Naive B cell (primary cell): Measurements from ENCODE around the gene TEK. TPM values are rescaled to one million over a fixed set of nuclear protein-coding genes. Genes with fewer than 3 reads are reported as not detected.

Experiments used
- ATAC-seq, 2 donors: fragments of 150-1000 bp; cut with Tn5 transposase; 2 replicates each; pipeline ENCODE4 v1.10.0; 2021; ENCODE audit warnings: low read depth in 2 of 2, mild to moderate bottlenecking in 2 of 2, moderate library complexity in 2 of 2
- DNase-seq: peaks from one replicate; pipeline ENCODE4 v3.0.0; 2022
- H3K27ac Mint-ChIP-seq, 6 donors: one replicate each; pipeline ENCODE4 v1.8.0; 2020 to 2022; ENCODE audit warnings: mild to moderate bottlenecking in 6 of 6, mixed read lengths in 6 of 6, moderate library complexity in 5 of 6, inconsistent platforms in 2 of 6
- H3K27me3 Mint-ChIP-seq, 3 donors: one replicate each; pipeline ENCODE4 v1.8.0; 2021 to 2022; ENCODE audit warnings: mixed read lengths in 3 of 3, mild to moderate bottlenecking in 1 of 3
- H3K36me3 Mint-ChIP-seq, 2 donors: one replicate each; pipeline ENCODE4 v1.8.0; 2020 to 2022; ENCODE audit warnings: mixed read lengths in 2 of 2, inconsistent platforms in 1 of 2, mild to moderate bottlenecking in 1 of 2
- H3K4me1 Mint-ChIP-seq, 3 donors: one replicate each; pipeline ENCODE4 v1.8.0; 2020 to 2022; ENCODE audit warnings: mixed read lengths in 3 of 3, inconsistent platforms in 1 of 3, mild to moderate bottlenecking in 1 of 3, moderate library complexity in 1 of 3
- H3K4me3 Mint-ChIP-seq, 8 donors: one replicate each; pipeline ENCODE4 v1.8.0; 2020 to 2022; ENCODE audit warnings: mild to moderate bottlenecking in 8 of 8, mixed read lengths in 8 of 8, moderate library complexity in 8 of 8, inconsistent platforms in 2 of 8
- H3K9me3 Mint-ChIP-seq, 7 donors: one replicate each; pipeline ENCODE4 v1.8.0; 2020 to 2022; ENCODE audit warnings: mixed read lengths in 7 of 7, mild to moderate bottlenecking in 5 of 7, inconsistent platforms in 2 of 7, moderate library complexity in 1 of 7
- polyA plus RNA-seq, 6 donors: library from polyadenylated mRNA; unstranded; fragments of 300-500 nt; fragmentation: Illumina TruSeq; gene quantifications; one replicate each; pipeline ENCODE4 v1.2.3, GENCODE V29; 2021; ENCODE audit warnings: low read depth in 6 of 6

TEK gene
- polyA plus RNA-seq, 6 donors from 2014 or later, result not detected

DNA sequence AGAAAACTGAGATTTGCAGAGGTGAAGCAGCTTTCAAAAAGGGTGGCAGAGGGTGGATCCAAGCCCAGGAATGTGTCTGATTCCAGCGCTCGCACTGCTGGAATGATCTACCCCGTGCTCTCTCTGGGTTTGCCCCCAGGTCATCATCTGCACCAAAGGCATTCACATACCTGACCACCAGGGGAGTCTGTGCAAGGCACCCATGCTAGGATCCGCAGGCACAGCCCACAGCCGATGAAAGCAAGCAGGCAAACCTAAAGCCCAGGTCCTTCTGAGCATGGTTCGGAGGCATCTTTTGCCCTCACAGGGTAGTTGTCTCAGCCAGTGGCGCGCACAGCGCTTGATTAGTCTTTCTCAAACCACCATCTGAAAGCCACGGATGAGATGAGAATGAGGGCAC lies 56.6 kb downstream of the TEK start:
- ATAC-seq, result no peak
- Mint-ChIP-seq H3K4me3 (no peak overlapping the region), H3K27me3 (peaks cover 0 to 13% (median 12%) of the 10 kb centered on the region in 3 donors), H3K9me3 (peaks cover 5 to 16% (median 10%) of the 10 kb centered on the region in 7 donors), H3K27ac (no peak overlapping the region), H3K36me3 (peaks cover 0 to 8% of the 10 kb centered on the region in 2 donors), H3K4me1 (no peaks in the 10 kb centered on the region)
- no peak for DNase-seq

GRCh38 chr9:27168496-27168895 lies 59.5 kb downstream of the TEK start:
- Mint-ChIP-seq H3K27ac (no peak overlapping the region), H3K4me3 (no peak overlapping the region), H3K27me3 (peaks cover 0 to 8% (median 6%) of the 10 kb centered on the region in 3 donors), H3K4me1 (no peaks in the 10 kb centered on the region), H3K36me3 (peaks cover 0 to 8% of the 10 kb centered on the region in 2 donors), H3K9me3 (peaks cover 5 to 19% (median 10%) of the 10 kb centered on the region in 7 donors)
- DNase-seq (no peak), ATAC-seq (no peak)

DNA sequence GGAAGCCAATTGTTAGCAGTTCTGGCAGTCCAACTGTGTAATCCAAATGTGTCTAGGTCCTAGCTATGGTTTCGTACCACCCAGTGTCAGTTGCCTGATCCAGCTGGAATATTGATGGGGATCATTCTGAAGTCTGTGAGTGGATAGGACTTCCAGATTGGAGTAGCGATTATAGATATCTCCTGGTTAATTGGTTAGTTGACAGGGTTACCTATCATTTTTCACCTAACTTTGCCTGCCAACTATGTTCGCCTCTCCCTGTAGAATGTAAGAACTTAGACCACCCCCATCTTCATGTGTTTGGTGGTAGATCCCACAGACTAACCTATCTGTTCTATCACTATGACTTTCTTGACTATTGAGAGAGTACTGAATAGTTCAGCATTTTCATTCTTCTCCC lies 59.9 kb downstream of the TEK start:
- H3K27me3 Mint-ChIP-seq, result peaks cover 0 to 8% (median 5%) of the 10 kb centered on the region in 3 donors
- ATAC-seq, result no peak

DNA sequence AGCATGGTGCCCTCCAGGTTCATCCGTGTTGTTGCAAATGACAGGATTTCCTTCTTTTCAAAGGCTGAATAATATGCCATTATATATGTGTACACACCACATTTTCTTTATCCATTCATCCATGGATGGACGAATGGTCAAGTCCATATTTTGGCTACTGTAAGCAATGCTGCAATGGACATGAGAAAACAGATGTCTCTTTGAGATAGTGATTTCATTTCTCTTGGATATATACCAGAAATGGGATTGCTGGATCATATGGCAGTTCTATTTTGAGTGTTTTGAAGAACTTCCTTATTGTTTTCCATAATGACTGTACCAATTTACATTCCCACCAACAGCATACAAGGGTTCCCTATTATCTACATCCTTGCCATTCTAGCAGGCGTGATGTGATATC lies 67.9 kb downstream of the TEK start:
- H3K4me3 Mint-ChIP-seq, result no peak overlapping the region
- DNase-seq, result no peak
- H3K27ac Mint-ChIP-seq, result no peak overlapping the region

More for the DNA sequence above, 59.9 kb downstream of the TEK start:
- peaks cover 0 to 8% of the 10 kb centered on the region in 2 donors for H3K36me3 Mint-ChIP-seq
- no peak overlapping the region for H3K27ac Mint-ChIP-seq
- H3K4me3 Mint-ChIP-seq, result no peak overlapping the region
- no peaks in the 10 kb centered on the region for H3K4me1 Mint-ChIP-seq
- DNase-seq, result no peak
- H3K9me3 Mint-ChIP-seq, result peaks cover 5 to 19% (median 10%) of the 10 kb centered on the region in 7 donors

GRCh38 chr9:27179245-27179865 lies 70.3 kb downstream of the TEK start:
- DNase-seq (no peak), ATAC-seq (no peak)
- H3K27ac Mint-ChIP-seq, result no peak overlapping the region
- H3K4me3 Mint-ChIP-seq, result no peak overlapping the region
- no peaks in the 10 kb centered on the region for H3K36me3 Mint-ChIP-seq
- peaks cover 0 to 10% (median 6%) of the 10 kb centered on the region in 3 donors for H3K27me3 Mint-ChIP-seq
- H3K4me1 Mint-ChIP-seq, result no peaks in the 10 kb centered on the region
- peaks cover 0 to 18% (median 8%) of the 10 kb centered on the region in 7 donors for H3K9me3 Mint-ChIP-seq

More for the DNA sequence above, 67.9 kb downstream of the TEK start:
- H3K36me3 Mint-ChIP-seq, result no peaks in the 10 kb centered on the region
- peaks cover 0 to 18% (median 9%) of the 10 kb centered on the region in 7 donors for H3K9me3 Mint-ChIP-seq
- ATAC-seq, result no peak
- no peaks in the 10 kb centered on the region for H3K27me3 Mint-ChIP-seq
- no peaks in the 10 kb centered on the region for H3K4me1 Mint-ChIP-seq

DNA sequence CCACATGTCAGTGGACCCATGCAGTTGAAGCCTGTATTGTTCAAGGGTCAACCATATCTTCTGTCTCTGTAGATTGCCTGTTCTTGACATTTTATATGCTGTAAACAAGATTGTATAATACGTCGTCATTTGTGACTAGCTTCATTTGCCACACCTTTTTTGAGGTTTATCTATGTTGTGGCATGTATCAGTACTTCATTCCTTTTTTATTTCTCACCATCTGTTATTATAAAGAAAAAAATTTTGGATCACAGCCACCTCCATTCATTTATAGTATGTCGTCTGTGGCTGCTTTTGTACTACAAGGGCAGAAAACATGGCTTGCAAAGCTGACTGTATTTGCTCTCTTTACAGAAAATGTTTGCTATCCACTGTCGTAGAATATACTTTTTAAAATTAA lies 72.4 kb downstream of the TEK start:
- Mint-ChIP-seq H3K27me3 (peaks cover 0 to 10% (median 6%) of the 10 kb centered on the region in 3 donors), H3K4me3 (no peak overlapping the region), H3K36me3 (no peaks in the 10 kb centered on the region), H3K4me1 (no peaks in the 10 kb centered on the region), H3K9me3 (peaks cover 0 to 12% (median 7%) of the 10 kb centered on the region in 7 donors), H3K27ac (no peak overlapping the region)
- no peak for DNase-seq
- no peak for ATAC-seq

DNA sequence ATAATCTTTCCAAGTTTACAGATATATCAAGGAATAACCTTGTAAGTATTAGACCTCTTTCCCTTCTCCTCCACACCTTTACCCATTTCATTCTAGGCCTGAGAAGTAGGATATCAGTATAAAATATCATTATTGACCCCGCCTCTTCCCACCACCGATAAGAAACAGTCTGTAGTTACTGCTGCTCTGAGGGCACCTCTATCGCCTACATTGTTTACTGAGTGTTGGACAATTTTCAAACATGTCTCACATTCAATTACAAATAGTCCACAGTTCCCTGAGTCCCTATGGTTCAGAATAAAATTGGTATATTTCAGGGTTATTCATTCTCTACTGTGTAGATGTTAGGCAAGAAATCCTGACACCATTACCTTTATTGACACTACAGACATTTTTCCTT lies 73.4 kb downstream of the TEK start:
- peaks cover 0 to 12% (median 7%) of the 10 kb centered on the region in 7 donors for H3K9me3 Mint-ChIP-seq
- H3K27me3 Mint-ChIP-seq, result peaks cover 0 to 10% (median 6%) of the 10 kb centered on the region in 3 donors
- ATAC-seq (no peak), DNase-seq (no peak)
- no peak overlapping the region for H3K27ac Mint-ChIP-seq
- no peaks in the 10 kb centered on the region for H3K36me3 Mint-ChIP-seq
- no peaks in the 10 kb centered on the region for H3K4me1 Mint-ChIP-seq
- H3K4me3 Mint-ChIP-seq, result no peak overlapping the region

GRCh38 chr9:27183131-27183530 lies 74.1 kb downstream of the TEK start:
- Mint-ChIP-seq H3K4me3 (no peak overlapping the region), H3K36me3 (no peaks in the 10 kb centered on the region), H3K27me3 (peaks cover 0 to 10% (median 6%) of the 10 kb centered on the region in 3 donors), H3K27ac (no peak overlapping the region), H3K9me3 (peaks cover 0 to 7% (median 2%) of the 10 kb centered on the region in 7 donors), H3K4me1 (no peaks in the 10 kb centered on the region)
- ATAC-seq (no peak), DNase-seq (no peak)

- no peaks in the 10 kb centered on the region for H3K4me1 Mint-ChIP-seq
- ATAC-seq (no peak), DNase-seq (no peak)
- H3K27ac Mint-ChIP-seq, result peak overlapping the region in 1 of 6 donors; percentile 4
- H3K9me3 Mint-ChIP-seq, result peaks cover 0 to 4% (median 0%) of the 10 kb centered on the region in 7 donors
- H3K4me3 Mint-ChIP-seq, result no peak overlapping the region
- H3K36me3 Mint-ChIP-seq, result no peaks in the 10 kb centered on the region
- peaks cover 0 to 10% (median 6%) of the 10 kb centered on the region in 3 donors for H3K27me3 Mint-ChIP-seq
These were observed 74.7 kb downstream of the TEK start for GRCh38 chr9:27183701-27184100.

GRCh38 chr9:27184556-27185351 lies 75.7 kb downstream of the TEK start:
- H3K9me3 Mint-ChIP-seq, result no peaks in the 10 kb centered on the region
- DNase-seq (no peak), ATAC-seq (no peak)
- H3K4me3 Mint-ChIP-seq, result no peak overlapping the region
- H3K4me1 Mint-ChIP-seq, result no peaks in the 10 kb centered on the region
- H3K36me3 Mint-ChIP-seq, result no peaks in the 10 kb centered on the region
- H3K27ac Mint-ChIP-seq, result no peak overlapping the region
- H3K27me3 Mint-ChIP-seq, result peaks cover 0 to 10% (median 6%) of the 10 kb centered on the region in 3 donors

- ATAC-seq (no peak), DNase-seq (no peak)
- no peaks in the 10 kb centered on the region for H3K36me3 Mint-ChIP-seq
- no peaks in the 10 kb centered on the region for H3K4me1 Mint-ChIP-seq
- peaks cover 0 to 11% (median 0%) of the 10 kb centered on the region in 3 donors for H3K27me3 Mint-ChIP-seq
- H3K9me3 Mint-ChIP-seq, result no peaks in the 10 kb centered on the region
- no peak overlapping the region for H3K27ac Mint-ChIP-seq
- H3K4me3 Mint-ChIP-seq, result no peak overlapping the region
These were observed 79.4 kb downstream of the TEK start for GRCh38 chr9:27188426-27188825.

DNA sequence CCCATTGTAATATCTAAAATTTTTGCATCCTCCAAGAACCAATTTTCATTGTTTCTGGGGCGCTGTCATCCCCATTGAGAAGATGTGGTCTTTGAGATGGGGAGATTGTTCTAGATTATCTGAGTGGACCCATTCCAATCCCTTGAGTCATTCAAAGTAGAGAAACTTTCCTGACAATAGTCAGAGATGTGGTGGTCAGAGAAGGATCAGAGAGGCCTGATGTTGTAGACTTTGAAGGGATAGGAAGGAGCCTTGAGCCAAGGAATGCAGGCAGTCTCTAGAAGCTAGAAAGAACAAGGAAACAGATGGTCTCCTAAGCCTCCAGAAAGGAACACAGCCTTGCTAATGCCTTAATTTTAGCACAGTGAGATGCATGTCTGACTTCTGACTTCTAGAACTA lies 80.4 kb downstream of the TEK start:
- Mint-ChIP-seq H3K36me3 (no peaks in the 10 kb centered on the region), H3K4me1 (no peaks in the 10 kb centered on the region), H3K27me3 (peaks cover 0 to 6% (median 0%) of the 10 kb centered on the region in 3 donors), H3K9me3 (no peaks in the 10 kb centered on the region), H3K27ac (no peak overlapping the region), H3K4me3 (no peak overlapping the region)
- ATAC-seq (no peak), DNase-seq (no peak)

GRCh38 chr9:27192291-27192960 lies 83.4 kb downstream of the TEK start:
- H3K36me3 Mint-ChIP-seq, result no peaks in the 10 kb centered on the region
- H3K27me3 Mint-ChIP-seq, result peaks cover 0 to 6% (median 0%) of the 10 kb centered on the region in 3 donors
- no peaks in the 10 kb centered on the region for H3K4me1 Mint-ChIP-seq
- no peak for DNase-seq
- H3K27ac Mint-ChIP-seq, result no peak overlapping the region
- no peak for ATAC-seq
- no peaks in the 10 kb centered on the region for H3K9me3 Mint-ChIP-seq
- H3K4me3 Mint-ChIP-seq, result no peak overlapping the region
